ENCODE data around the gene PRKAB1.
A peak's percentile ranks its signal among the peaks of the same experiment; 100 is the strongest.

Gene PRKAB1

DNA sequence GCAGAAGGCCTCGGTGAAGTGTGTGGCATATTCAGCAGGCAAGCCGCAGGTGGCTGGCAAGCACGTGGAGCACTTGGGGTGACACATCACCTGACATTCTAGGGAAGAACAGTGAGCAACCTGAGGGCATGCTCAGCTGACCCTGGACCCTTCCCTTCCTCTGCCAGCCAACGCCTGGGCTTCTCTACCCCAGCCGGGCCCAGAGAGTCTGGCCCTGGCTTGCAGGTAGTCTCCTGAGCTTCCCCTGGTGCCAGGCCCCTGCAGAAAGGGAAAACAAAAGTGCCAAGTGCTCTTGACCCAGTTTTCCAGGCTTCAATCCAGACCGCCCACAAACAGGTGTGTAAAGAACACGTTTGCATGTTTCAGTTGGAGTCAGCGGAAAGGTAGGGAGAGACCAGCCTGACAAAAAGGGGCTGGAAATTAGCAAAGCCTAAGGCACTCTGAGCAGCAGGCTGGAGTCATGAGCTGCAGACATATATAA lies 45.7 kb downstream of the PRKAB1 start:
- peaks cover 3% of the 10 kb centered on the region for H3K79me1 ChIP-seq (replicated peaks; ENCODE audit: low read length, poor library complexity, severe bottlenecking)
- no peak overlapping the region for H3K4me3 ChIP-seq (ENCODE audit: insufficient read depth in 1 of 2, low read depth in 1 of 2, low read length in 2 of 2)
- H3K4me1 ChIP-seq (ENCODE audit: control insufficient read depth, insufficient read depth, low read depth, low read length) = no peaks in the 10 kb centered on the region
- H3K9me3 ChIP-seq (ENCODE audit: control insufficient read depth, low read length) = peaks cover 7% of the 10 kb centered on the region
- H3K36me3 ChIP-seq (ENCODE audit: control insufficient read depth in 1 of 2, insufficient read depth in 2 of 2, low read depth in 1 of 2, low read length in 2 of 2) = peaks cover 17 to 82% of the 10 kb centered on the region in 2 experiments
- H3K9ac ChIP-seq (ENCODE audit: low read length) = no peak overlapping the region
- DNase-seq = no peak
- no peak overlapping the region for H3K4me2 ChIP-seq (ENCODE audit: low read length, poor library complexity, severe bottlenecking)
- WGBS = 99% methylated on average over 7 of the region's 8 CpGs
- no peak overlapping the region for H2BK15ac ChIP-seq (ENCODE audit: low read depth, poor library complexity, severe bottlenecking)
- no peak overlapping the region for H3K27ac ChIP-seq (ENCODE audit: low read length, poor library complexity, severe bottlenecking)
- H3K27me3 ChIP-seq (ENCODE audit: control insufficient read depth in 1 of 2, insufficient read depth in 1 of 2, low read length in 2 of 2) = no peaks in the 10 kb centered on the region
- H3K14ac ChIP-seq (ENCODE audit: low read length in 2 of 2) = no peak overlapping the region
- no peak overlapping the region for H3K18ac ChIP-seq (ENCODE audit: low read depth in 1 of 2, low read length in 2 of 2)
- no peak overlapping the region for H2AK5ac ChIP-seq (ENCODE audit: low read length, severe bottlenecking)
- no peak overlapping the region for H2BK12ac ChIP-seq (ENCODE audit: low read length in 2 of 2)
- no peak overlapping the region for H2BK120ac ChIP-seq (ENCODE audit: low read depth, low read length)
- H4K91ac ChIP-seq (ENCODE audit: low read length) = peak overlapping the region; percentile 22
- H3K23ac ChIP-seq (ENCODE audit: low read length in 2 of 2) = no peak overlapping the region
- no peak overlapping the region for H2AFZ ChIP-seq (ENCODE audit: low read depth, low read length)
- H3K4ac ChIP-seq (ENCODE audit: low read depth in 1 of 2, low read length in 2 of 2) = no peak overlapping the region
- no peak overlapping the region for H2BK5ac ChIP-seq (ENCODE audit: low read depth, low read length, poor library complexity, severe bottlenecking)
- no peak overlapping the region for H4K8ac ChIP-seq (ENCODE audit: low read length)

DNA sequence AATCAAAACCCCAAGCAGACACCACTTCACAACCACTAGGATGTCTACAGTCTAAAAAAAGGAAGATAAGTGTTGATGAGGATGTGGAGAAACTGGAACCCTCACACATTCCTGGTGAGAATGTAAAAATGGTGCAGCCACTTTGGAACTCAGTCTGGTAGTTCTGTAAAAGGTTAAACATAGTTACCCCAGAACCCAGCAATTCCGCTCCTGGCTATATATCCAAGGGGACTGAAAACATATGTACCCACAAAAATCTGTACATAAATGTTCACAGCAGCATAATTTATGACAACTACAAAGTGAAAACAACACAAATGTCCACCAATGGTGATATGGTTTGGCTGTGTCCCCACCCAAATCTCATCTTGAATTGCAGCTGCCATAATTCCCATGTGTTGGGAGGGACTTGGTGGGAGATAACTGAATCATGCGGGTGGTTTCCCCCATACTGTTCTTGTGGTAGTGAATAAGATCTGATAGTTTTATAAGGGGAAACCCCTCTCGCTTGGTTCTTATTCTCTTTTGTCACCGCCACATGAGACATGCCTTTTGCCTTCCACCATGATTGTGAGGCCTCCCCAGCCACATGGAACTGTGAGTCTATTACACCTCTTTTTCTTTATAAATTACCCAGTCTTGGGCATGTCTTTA lies 46.8 kb downstream of the PRKAB1 start:
- Histone ChIP-seq H3K14ac (ENCODE audit: low read length in 2 of 2) (no peak overlapping the region), H4K8ac (ENCODE audit: low read length) (no peak overlapping the region), H3K4ac (ENCODE audit: low read depth in 1 of 2, low read length in 2 of 2) (no peak overlapping the region), H2BK12ac (ENCODE audit: low read length in 2 of 2) (no peak overlapping the region), H3K23ac (ENCODE audit: low read length in 2 of 2) (no peak overlapping the region), H3K27me3 (ENCODE audit: control insufficient read depth in 1 of 2, insufficient read depth in 1 of 2, low read length in 2 of 2) (no peaks in the 10 kb centered on the region), H2BK120ac (ENCODE audit: low read depth, low read length) (no peak overlapping the region), H3K79me1 (replicated peaks; ENCODE audit: low read length, poor library complexity, severe bottlenecking) (peaks cover 3% of the 10 kb centered on the region), H2AK5ac (ENCODE audit: low read length, severe bottlenecking) (no peak overlapping the region), H2BK15ac (ENCODE audit: low read depth, poor library complexity, severe bottlenecking) (no peak overlapping the region), H3K9me3 (ENCODE audit: control insufficient read depth, low read length) (peaks cover 7% of the 10 kb centered on the region), H4K91ac (ENCODE audit: low read length) (no peak overlapping the region), H3K4me2 (ENCODE audit: low read length, poor library complexity, severe bottlenecking) (no peak overlapping the region), H3K4me3 (ENCODE audit: insufficient read depth in 1 of 2, low read depth in 1 of 2, low read length in 2 of 2) (no peak overlapping the region), H3K18ac (ENCODE audit: low read depth in 1 of 2, low read length in 2 of 2) (no peak overlapping the region), H3K4me1 (ENCODE audit: control insufficient read depth, insufficient read depth, low read depth, low read length) (no peaks in the 10 kb centered on the region), H3K36me3 (ENCODE audit: control insufficient read depth in 1 of 2, insufficient read depth in 2 of 2, low read depth in 1 of 2, low read length in 2 of 2) (peaks cover 17 to 79% of the 10 kb centered on the region in 2 experiments), H2AFZ (ENCODE audit: low read depth, low read length) (no peak overlapping the region), H2BK5ac (ENCODE audit: low read depth, low read length, poor library complexity, severe bottlenecking) (no peak overlapping the region), H3K9ac (ENCODE audit: low read length) (no peak overlapping the region), H3K27ac (ENCODE audit: low read length, poor library complexity, severe bottlenecking) (no peak overlapping the region)
- 97% methylated on average over 4 of the region's 4 CpGs for WGBS
- no peak for DNase-seq

DNA sequence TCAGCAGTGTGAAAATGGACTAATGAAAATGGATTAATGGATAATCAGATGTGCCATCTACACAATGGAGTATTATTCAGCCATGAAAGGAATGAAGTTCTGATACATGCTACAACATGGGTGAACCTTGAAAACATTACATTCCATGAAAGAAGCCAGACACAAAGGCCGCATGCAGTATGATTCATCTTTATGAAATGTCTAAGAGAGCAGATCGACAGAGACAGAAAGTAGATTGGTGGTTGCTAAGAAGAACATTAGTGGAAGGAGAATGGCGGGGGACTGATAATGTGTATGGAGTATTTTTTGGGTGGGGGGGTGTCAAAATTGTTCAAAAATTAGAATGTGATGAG lies 47.3 kb downstream of the PRKAB1 start:
- Histone ChIP-seq H3K27ac (ENCODE audit: low read length, poor library complexity, severe bottlenecking) (no peak overlapping the region), H3K4me2 (ENCODE audit: low read length, poor library complexity, severe bottlenecking) (no peak overlapping the region), H3K9ac (ENCODE audit: low read length) (no peak overlapping the region), H3K4ac (ENCODE audit: low read depth in 1 of 2, low read length in 2 of 2) (no peak overlapping the region), H4K91ac (ENCODE audit: low read length) (no peak overlapping the region), H2BK15ac (ENCODE audit: low read depth, poor library complexity, severe bottlenecking) (no peak overlapping the region), H3K79me1 (replicated peaks; ENCODE audit: low read length, poor library complexity, severe bottlenecking) (peaks cover 3% of the 10 kb centered on the region), H3K27me3 (ENCODE audit: control insufficient read depth in 1 of 2, insufficient read depth in 1 of 2, low read length in 2 of 2) (no peaks in the 10 kb centered on the region), H3K4me3 (ENCODE audit: insufficient read depth in 1 of 2, low read depth in 1 of 2, low read length in 2 of 2) (no peak overlapping the region), H3K9me3 (ENCODE audit: control insufficient read depth, low read length) (peaks cover 7% of the 10 kb centered on the region), H2BK5ac (ENCODE audit: low read depth, low read length, poor library complexity, severe bottlenecking) (no peak overlapping the region), H3K23ac (ENCODE audit: low read length in 2 of 2) (no peak overlapping the region), H3K14ac (ENCODE audit: low read length in 2 of 2) (no peak overlapping the region), H2AK5ac (ENCODE audit: low read length, severe bottlenecking) (no peak overlapping the region), H2BK12ac (ENCODE audit: low read length in 2 of 2) (no peak overlapping the region), H3K18ac (ENCODE audit: low read depth in 1 of 2, low read length in 2 of 2) (no peak overlapping the region), H3K4me1 (ENCODE audit: control insufficient read depth, insufficient read depth, low read depth, low read length) (no peaks in the 10 kb centered on the region), H3K36me3 (ENCODE audit: control insufficient read depth in 1 of 2, insufficient read depth in 2 of 2, low read depth in 1 of 2, low read length in 2 of 2) (peaks cover 17 to 79% of the 10 kb centered on the region in 2 experiments), H2BK120ac (ENCODE audit: low read depth, low read length) (no peak overlapping the region), H4K8ac (ENCODE audit: low read length) (no peak overlapping the region), H2AFZ (ENCODE audit: low read depth, low read length) (no peak overlapping the region)
- WGBS = 46% methylated on average over 3 of the region's 3 CpGs
- DNase-seq = peak; percentile 61

DNA sequence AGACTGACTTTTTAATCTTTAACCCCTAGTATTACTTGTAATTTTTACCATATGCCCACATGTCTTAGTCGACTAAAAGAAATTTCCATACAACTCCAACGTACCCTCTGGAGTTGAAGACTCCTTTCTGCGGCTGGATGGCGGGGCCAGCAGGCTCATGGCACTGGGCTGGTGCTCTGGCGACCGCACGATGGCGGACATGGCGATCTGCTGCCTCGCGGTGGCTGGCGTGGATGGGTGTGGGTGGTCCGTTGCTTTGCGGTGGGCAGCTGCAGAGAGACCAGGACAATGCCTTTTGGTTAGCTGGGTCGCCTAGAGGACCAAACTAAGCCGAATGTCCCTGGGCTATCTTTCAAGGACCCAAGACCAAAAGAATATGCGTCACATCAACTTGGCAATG lies 50.2 kb downstream of the PRKAB1 start:
- Histone ChIP-seq H3K9me3 (ENCODE audit: control insufficient read depth, low read length) (peaks cover 7% of the 10 kb centered on the region), H2AK5ac (ENCODE audit: low read length, severe bottlenecking) (no peak overlapping the region)
- 98% methylated on average over 17 of the region's 17 CpGs for WGBS

More for the DNA sequence above, 50.2 kb downstream of the PRKAB1 start:
- H2BK12ac ChIP-seq (ENCODE audit: low read length in 2 of 2) = peak overlapping the region in 1 of 2 experiments; percentile 33
- no peak overlapping the region for H3K27ac ChIP-seq (ENCODE audit: low read length, poor library complexity, severe bottlenecking)
- no peak overlapping the region for H2BK120ac ChIP-seq (ENCODE audit: low read depth, low read length)
- H2BK15ac ChIP-seq (ENCODE audit: low read depth, poor library complexity, severe bottlenecking) = no peak overlapping the region
- H3K14ac ChIP-seq (ENCODE audit: low read length in 2 of 2) = no peak overlapping the region
- H3K4me3 ChIP-seq (ENCODE audit: insufficient read depth in 1 of 2, low read depth in 1 of 2, low read length in 2 of 2) = no peak overlapping the region
- H3K4me1 ChIP-seq (ENCODE audit: control insufficient read depth, insufficient read depth, low read depth, low read length) = no peaks in the 10 kb centered on the region
- H3K18ac ChIP-seq (ENCODE audit: low read depth in 1 of 2, low read length in 2 of 2) = no peak overlapping the region
- peaks cover 3% of the 10 kb centered on the region for H3K79me1 ChIP-seq (replicated peaks; ENCODE audit: low read length, poor library complexity, severe bottlenecking)
- H3K4me2 ChIP-seq (ENCODE audit: low read length, poor library complexity, severe bottlenecking) = no peak overlapping the region
- H3K23ac ChIP-seq (ENCODE audit: low read length in 2 of 2) = no peak overlapping the region
- H3K36me3 ChIP-seq (ENCODE audit: control insufficient read depth in 1 of 2, insufficient read depth in 2 of 2, low read depth in 1 of 2, low read length in 2 of 2) = peaks cover 10 to 58% of the 10 kb centered on the region in 2 experiments
- H4K8ac ChIP-seq (ENCODE audit: low read length) = peak overlapping the region; percentile 37
- H4K91ac ChIP-seq (ENCODE audit: low read length) = no peak overlapping the region
- no peak overlapping the region for H3K9ac ChIP-seq (ENCODE audit: low read length)
- no peak overlapping the region for H2BK5ac ChIP-seq (ENCODE audit: low read depth, low read length, poor library complexity, severe bottlenecking)
- H2AFZ ChIP-seq (ENCODE audit: low read depth, low read length) = no peak overlapping the region
- H3K4ac ChIP-seq (ENCODE audit: low read depth in 1 of 2, low read length in 2 of 2) = no peak overlapping the region
- no peak for DNase-seq
- no peaks in the 10 kb centered on the region for H3K27me3 ChIP-seq (ENCODE audit: control insufficient read depth in 1 of 2, insufficient read depth in 1 of 2, low read length in 2 of 2)
